Fibroblast of villous mesenchyme (primary cell): ENCODE data around the gene SUMO1. TPM values are rescaled to one million over a fixed set of nuclear protein-coding genes. Genes with fewer than 3 reads are reported as not detected.

ENCODE experiments used
- DNase-seq: peaks from one replicate; pipeline ENCODE4 v3.0.0-alpha.2; 2010; ENCODE audit warnings: low read depth
- H3K4me3 ChIP-seq: 2 replicates; pipeline ENCODE4 v1.5.1; 2011; ENCODE audit warnings: low read depth, mild to moderate bottlenecking, low read length
- CTCF ChIP-seq: IDR thresholded peaks from 2 replicates; pipeline ENCODE4 v1.5.1; 2012; ENCODE audit warnings: low read depth, mild to moderate bottlenecking, low read length; ENCODE audit not compliant: insufficient read depth
- small RNA-seq: library from RNA; depleted of rRNA; stranded (forward); fragments of <200 nt; gene quantifications from one replicate; pipeline ENCODE3, GENCODE V24; 2012
- total RNA-seq: library from RNA; depleted of rRNA; stranded (reverse); fragments of >200 nt; gene quantifications from 2 replicates; pipeline ENCODE4 v1.2.3, GENCODE V29; 2012

SUMO1 gene
- total RNA-seq, 1 donor = 167 TPM

GRCh38 chr2:202157211-202157990, 81.0 kb downstream of the SUMO1 start:
- no peak overlapping the region for H3K4me3 ChIP-seq
- TF ChIP-seq CTCF = no peak
- no peak for DNase-seq

Small RNAs within 50 kb of the gene (small RNA-seq; reads per million reads assigned to genes)
- gene AC079354.2 = not detected
- not detected for gene RF00575
- gene SNORD70 = 127 reads per million, percentile 97 among the genes with 10 or more reads in this experiment

Other genes starting within 250 kb of the SUMO1 start
- gene FZD7, start 204.7 kb downstream of the SUMO1 start, total RNA-seq = 14.7 and 43.8 TPM in 2 replicates
- gene KIAA2012, start 165.3 kb downstream of the SUMO1 start, total RNA-seq = under 0.01 TPM in 2 replicates
- 53.8 and 82.5 TPM in 2 replicates for gene NOP58, start 27.2 kb upstream of the SUMO1 start, total RNA-seq
- 38.7 and 47.9 TPM in 2 replicates for gene BMPR2, start 137.7 kb upstream of the SUMO1 start, total RNA-seq